Measurements from ENCODE around the gene YAP1.
A peak's percentile ranks its signal among the peaks of the same experiment; 100 is the strongest.

The YAP1 gene

GRCh38 chr11:102108734-102109440 lies 1.4 kb upstream of the YAP1 start:
- TF ChIP-seq, protein P1, sequence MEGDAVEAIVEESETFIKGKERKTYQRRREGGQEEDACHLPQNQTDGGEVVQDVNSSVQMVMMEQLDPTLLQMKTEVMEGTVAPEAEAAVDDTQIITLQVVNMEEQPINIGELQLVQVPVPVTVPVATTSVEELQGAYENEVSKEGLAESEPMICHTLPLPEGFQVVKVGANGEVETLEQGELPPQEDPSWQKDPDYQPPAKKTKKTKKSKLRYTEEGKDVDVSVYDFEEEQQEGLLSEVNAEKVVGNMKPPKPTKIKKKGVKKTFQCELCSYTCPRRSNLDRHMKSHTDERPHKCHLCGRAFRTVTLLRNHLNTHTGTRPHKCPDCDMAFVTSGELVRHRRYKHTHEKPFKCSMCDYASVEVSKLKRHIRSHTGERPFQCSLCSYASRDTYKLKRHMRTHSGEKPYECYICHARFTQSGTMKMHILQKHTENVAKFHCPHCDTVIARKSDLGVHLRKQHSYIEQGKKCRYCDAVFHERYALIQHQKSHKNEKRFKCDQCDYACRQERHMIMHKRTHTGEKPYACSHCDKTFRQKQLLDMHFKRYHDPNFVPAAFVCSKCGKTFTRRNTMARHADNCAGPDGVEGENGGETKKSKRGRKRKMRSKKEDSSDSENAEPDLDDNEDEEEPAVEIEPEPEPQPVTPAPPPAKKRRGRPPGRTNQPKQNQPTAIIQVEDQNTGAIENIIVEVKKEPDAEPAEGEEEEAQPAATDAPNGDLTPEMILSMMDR (IDR thresholded peaks at IDR 0.05; ENCODE audit: insufficient read depth, low read length, poor library complexity, severe bottlenecking) = no peak
- no peak for TF ChIP-seq EZH2phosphoT487 (conservative IDR thresholded peaks at IDR 0.05; ENCODE audit: low read length)
- Histone ChIP-seq H3K9me3 (ENCODE audit: insufficient read depth, low read length) (no peaks in the 10 kb centered on the region), H3K4me3 (ENCODE audit: insufficient read depth, low read length, poor library complexity, severe bottlenecking) (no peak overlapping the region), H3K9me2 (replicated peaks; ENCODE audit: insufficient read depth, low read length) (no peaks in the 10 kb centered on the region), H3K27ac (ENCODE audit: low read depth, low read length) (no peak overlapping the region), H3K27me3 (ENCODE audit: low read length) (no peaks in the 10 kb centered on the region), H3K36me3 (ENCODE audit: low read length) (no peaks in the 10 kb centered on the region), H3K9ac (ENCODE audit: low read length) (no peak overlapping the region), H4K20me1 (ENCODE audit: low read depth, low read length) (no peaks in the 10 kb centered on the region), H3K4me2 (ENCODE audit: low read depth, low read length, poor library complexity, severe bottlenecking) (no peak overlapping the region), H3K79me2 (ENCODE audit: insufficient read depth, low read length) (no peaks in the 10 kb centered on the region), H2AFZ (ENCODE audit: low read depth, low read length, severe bottlenecking) (no peak overlapping the region), H3F3A (ENCODE audit: insufficient read depth) (no peaks in the 10 kb centered on the region)

- Histone ChIP-seq H3K27me3 (ENCODE audit: low read length) (no peaks in the 10 kb centered on the region), H3F3A (ENCODE audit: insufficient read depth) (no peaks in the 10 kb centered on the region), H3K9me3 (ENCODE audit: insufficient read depth, low read length) (no peaks in the 10 kb centered on the region), H3K36me3 (ENCODE audit: low read length) (no peaks in the 10 kb centered on the region), H3K27ac (ENCODE audit: low read depth, low read length) (no peak overlapping the region), H3K79me2 (ENCODE audit: insufficient read depth, low read length) (no peaks in the 10 kb centered on the region), H4K20me1 (ENCODE audit: low read depth, low read length) (no peaks in the 10 kb centered on the region), H3K9ac (ENCODE audit: low read length) (no peak overlapping the region; the same call in 1 of the 2 replicates), H3K4me2 (ENCODE audit: low read depth, low read length, poor library complexity, severe bottlenecking) (peak overlapping the region; percentile 72), H3K4me3 (ENCODE audit: insufficient read depth, low read length, poor library complexity, severe bottlenecking) (peak overlapping the region; percentile 55), H2AFZ (ENCODE audit: low read depth, low read length, severe bottlenecking) (no peak overlapping the region), H3K9me2 (replicated peaks; ENCODE audit: insufficient read depth, low read length) (no peaks in the 10 kb centered on the region)
- TF ChIP-seq, protein P1 (IDR thresholded peaks at IDR 0.05; ENCODE audit: insufficient read depth, low read length, poor library complexity, severe bottlenecking) = no peak
- no peak for TF ChIP-seq EZH2phosphoT487 (conservative IDR thresholded peaks at IDR 0.05; ENCODE audit: low read length)
Measured at GRCh38 chr11:102110761-102111010, 439 bp downstream of the YAP1 start.

- H3F3A ChIP-seq (ENCODE audit: insufficient read depth) = no peaks in the 10 kb centered on the region
- no peaks in the 10 kb centered on the region for H3K9me2 ChIP-seq (replicated peaks; ENCODE audit: insufficient read depth, low read length)
- H3K27ac ChIP-seq (ENCODE audit: low read depth, low read length) = no peak overlapping the region
- H3K4me2 ChIP-seq (ENCODE audit: low read depth, low read length, poor library complexity, severe bottlenecking) = no peak overlapping the region
- H3K79me2 ChIP-seq (ENCODE audit: insufficient read depth, low read length) = no peaks in the 10 kb centered on the region
- no peak for TF ChIP-seq EZH2phosphoT487 (conservative IDR thresholded peaks at IDR 0.05; ENCODE audit: low read length)
- H3K9me3 ChIP-seq (ENCODE audit: insufficient read depth, low read length) = no peaks in the 10 kb centered on the region
- no peaks in the 10 kb centered on the region for H3K36me3 ChIP-seq (ENCODE audit: low read length)
- H3K4me3 ChIP-seq (ENCODE audit: insufficient read depth, low read length, poor library complexity, severe bottlenecking) = no peak overlapping the region
- no peaks in the 10 kb centered on the region for H3K27me3 ChIP-seq (ENCODE audit: low read length)
- no peak overlapping the region for H2AFZ ChIP-seq (ENCODE audit: low read depth, low read length, severe bottlenecking)
- no peaks in the 10 kb centered on the region for H4K20me1 ChIP-seq (ENCODE audit: low read depth, low read length)
- H3K9ac ChIP-seq (ENCODE audit: low read length) = no peak overlapping the region
Measured at GRCh38 chr11:102111011-102111786, 952 bp downstream of the YAP1 start.
